ENCODE measurements around the gene EIF5AL1.

EIF5AL1 gene

DNA sequence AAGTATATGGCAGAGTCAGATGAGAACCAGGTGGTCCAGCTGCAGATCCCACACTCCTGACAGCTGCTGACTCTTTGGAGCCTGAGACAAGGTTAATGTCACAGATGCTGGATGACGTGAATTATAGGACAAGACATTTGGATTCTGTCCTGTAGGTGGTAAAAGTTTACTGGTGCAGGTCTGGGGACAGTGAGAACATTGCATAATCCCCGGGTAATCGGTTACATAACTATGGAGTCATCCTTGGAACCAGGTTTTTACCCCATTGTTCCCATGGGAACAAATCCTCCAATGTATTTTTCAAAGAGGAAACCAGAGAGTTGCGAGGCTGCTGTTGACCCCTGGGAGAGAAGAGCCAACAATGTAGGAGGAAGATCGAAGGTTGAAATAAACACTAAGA, 39.4 kb upstream of the EIF5AL1 start:
- POLR2A ChIA-PET, result no interaction called here
- CTCF ChIA-PET, result interaction anchor here (0.5 to 1.5 kb wide), 3 partner anchors 10 to 193 kb away, joined by 3 to 4 read pairs (median 3); no protein-coding TSS in a partner anchor

DNA sequence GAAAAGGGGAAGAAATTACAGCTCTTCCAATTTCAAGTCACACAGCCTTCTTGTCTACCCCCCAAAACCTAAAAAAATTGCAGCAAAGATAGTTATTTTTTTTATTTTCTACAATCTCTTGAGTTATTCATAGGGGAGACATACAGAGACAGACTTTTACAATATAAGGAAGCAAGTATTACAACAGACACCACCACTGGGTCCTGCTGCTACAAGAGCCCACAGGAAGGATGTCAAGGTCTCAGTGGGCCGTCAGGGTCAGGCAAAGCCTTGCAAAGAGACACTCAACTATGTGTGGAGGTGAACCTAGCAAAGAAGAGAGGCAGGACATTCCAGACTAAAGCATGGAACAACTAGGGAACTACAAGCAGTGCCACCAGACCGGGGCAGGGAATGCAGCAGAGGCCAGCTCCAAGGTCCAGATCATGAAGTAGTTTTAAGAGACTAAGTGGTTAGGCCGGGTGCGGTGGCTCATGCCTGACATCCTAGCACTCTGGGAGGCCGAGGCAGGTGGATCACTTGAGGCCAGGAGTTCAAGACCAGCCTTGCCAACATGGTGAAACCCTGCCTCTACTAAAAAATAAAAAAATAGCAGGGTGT, 38.7 kb upstream of the EIF5AL1 start:
- CTCF ChIA-PET, result interaction anchor here (0.7 kb wide), 1 partner anchor 38 kb away, joined by 4 read pairs; no protein-coding TSS in a partner anchor
- POLR2A ChIA-PET, result no interaction called here
- no peak overlapping the region for H3K4me3 ChIP-seq (ENCODE audit: low read depth, low read length)
- no peaks in the 10 kb centered on the region for H3K36me3 ChIP-seq (ENCODE audit: control insufficient read depth in 2 of 2, insufficient read depth in 1 of 2, low read length in 2 of 2)
- H3K27ac ChIP-seq (ENCODE audit: extremely low read depth, low read depth, low read length), result no peak overlapping the region
- no peaks in the 10 kb centered on the region for H3K4me1 ChIP-seq (ENCODE audit: control insufficient read depth, insufficient read depth, low read length)
- H3K9me3 ChIP-seq (ENCODE audit: control insufficient read depth, insufficient read depth, low read depth, low read length), result no peaks in the 10 kb centered on the region
- TF ChIP-seq ZNF658 (tag by site-specific recombination; IDR thresholded peaks at IDR 0.05), result no peak
- TF ChIP-seq ZNF521 (tag by site-specific recombination; IDR thresholded peaks at IDR 0.05), result no peak
- TF ChIP-seq ZNF366 (tag by site-specific recombination; conservative IDR thresholded peaks at IDR 0.05), result no peak
- TF ChIP-seq ZNF830 (tag by site-specific recombination; IDR thresholded peaks at IDR 0.05; ENCODE audit: low read depth), result no peak
- TF ChIP-seq YY2 (tag by site-specific recombination; IDR thresholded peaks at IDR 0.05), result no peak
- TF ChIP-seq FEZF1 (tag by site-specific recombination; IDR thresholded peaks at IDR 0.05), result no peak
- TF ChIP-seq ZEB2 (tag by site-specific recombination; IDR thresholded peaks at IDR 0.05), result no peak
- TF ChIP-seq, protein P1, sequence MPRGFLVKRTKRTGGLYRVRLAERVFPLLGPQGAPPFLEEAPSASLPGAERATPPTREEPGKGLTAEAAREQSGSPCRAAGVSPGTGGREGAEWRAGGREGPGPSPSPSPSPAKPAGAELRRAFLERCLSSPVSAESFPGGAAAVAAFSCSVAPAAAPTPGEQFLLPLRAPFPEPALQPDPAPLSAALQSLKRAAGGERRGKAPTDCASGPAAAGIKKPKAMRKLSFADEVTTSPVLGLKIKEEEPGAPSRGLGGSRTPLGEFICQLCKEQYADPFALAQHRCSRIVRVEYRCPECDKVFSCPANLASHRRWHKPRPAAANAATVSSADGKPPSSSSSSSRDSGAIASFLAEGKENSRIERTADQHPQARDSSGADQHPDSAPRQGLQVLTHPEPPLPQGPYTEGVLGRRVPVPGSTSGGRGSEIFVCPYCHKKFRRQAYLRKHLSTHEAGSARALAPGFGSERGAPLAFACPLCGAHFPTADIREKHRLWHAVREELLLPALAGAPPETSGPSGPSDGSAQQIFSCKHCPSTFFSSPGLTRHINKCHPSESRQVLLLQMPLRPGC (tag by site-specific recombination; IDR thresholded peaks at IDR 0.05), result no peak
- TF ChIP-seq, protein P2, sequence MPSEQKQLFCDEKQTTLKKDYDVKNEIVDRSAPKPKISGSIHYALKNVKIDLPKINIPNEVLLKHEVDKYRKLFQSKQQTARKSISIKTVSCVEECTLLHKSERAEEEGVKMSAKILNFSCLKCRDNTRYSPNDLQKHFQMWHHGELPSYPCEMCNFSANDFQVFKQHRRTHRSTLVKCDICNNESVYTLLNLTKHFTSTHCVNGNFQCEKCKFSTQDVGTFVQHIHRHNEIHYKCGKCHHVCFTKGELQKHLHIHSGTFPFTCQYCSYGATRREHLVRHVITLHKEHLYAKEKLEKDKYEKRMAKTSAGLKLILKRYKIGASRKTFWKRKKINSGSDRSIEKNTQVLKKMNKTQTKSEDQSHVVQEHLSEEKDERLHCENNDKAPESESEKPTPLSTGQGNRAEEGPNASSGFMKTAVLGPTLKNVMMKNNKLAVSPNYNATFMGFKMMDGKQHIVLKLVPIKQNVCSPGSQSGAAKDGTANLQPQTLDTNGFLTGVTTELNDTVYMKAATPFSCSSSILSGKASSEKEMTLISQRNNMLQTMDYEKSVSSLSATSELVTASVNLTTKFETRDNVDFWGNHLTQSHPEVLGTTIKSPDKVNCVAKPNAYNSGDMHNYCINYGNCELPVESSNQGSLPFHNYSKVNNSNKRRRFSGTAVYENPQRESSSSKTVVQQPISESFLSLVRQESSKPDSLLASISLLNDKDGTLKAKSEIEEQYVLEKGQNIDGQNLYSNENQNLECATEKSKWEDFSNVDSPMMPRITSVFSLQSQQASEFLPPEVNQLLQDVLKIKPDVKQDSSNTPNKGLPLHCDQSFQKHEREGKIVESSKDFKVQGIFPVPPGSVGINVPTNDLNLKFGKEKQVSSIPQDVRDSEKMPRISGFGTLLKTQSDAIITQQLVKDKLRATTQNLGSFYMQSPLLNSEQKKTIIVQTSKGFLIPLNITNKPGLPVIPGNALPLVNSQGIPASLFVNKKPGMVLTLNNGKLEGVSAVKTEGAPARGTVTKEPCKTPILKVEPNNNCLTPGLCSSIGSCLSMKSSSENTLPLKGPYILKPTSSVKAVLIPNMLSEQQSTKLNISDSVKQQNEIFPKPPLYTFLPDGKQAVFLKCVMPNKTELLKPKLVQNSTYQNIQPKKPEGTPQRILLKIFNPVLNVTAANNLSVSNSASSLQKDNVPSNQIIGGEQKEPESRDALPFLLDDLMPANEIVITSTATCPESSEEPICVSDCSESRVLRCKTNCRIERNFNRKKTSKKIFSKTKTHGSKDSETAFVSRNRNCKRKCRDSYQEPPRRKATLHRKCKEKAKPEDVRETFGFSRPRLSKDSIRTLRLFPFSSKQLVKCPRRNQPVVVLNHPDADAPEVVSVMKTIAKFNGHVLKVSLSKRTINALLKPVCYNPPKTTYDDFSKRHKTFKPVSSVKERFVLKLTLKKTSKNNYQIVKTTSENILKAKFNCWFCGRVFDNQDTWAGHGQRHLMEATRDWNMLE (tag by site-specific recombination; conservative IDR thresholded peaks at IDR 0.05; ENCODE audit: low read depth), result no peak
- TF ChIP-seq ZNF549 (tag by site-specific recombination; IDR thresholded peaks at IDR 0.05), result no peak
- TF ChIP-seq, protein P3, sequence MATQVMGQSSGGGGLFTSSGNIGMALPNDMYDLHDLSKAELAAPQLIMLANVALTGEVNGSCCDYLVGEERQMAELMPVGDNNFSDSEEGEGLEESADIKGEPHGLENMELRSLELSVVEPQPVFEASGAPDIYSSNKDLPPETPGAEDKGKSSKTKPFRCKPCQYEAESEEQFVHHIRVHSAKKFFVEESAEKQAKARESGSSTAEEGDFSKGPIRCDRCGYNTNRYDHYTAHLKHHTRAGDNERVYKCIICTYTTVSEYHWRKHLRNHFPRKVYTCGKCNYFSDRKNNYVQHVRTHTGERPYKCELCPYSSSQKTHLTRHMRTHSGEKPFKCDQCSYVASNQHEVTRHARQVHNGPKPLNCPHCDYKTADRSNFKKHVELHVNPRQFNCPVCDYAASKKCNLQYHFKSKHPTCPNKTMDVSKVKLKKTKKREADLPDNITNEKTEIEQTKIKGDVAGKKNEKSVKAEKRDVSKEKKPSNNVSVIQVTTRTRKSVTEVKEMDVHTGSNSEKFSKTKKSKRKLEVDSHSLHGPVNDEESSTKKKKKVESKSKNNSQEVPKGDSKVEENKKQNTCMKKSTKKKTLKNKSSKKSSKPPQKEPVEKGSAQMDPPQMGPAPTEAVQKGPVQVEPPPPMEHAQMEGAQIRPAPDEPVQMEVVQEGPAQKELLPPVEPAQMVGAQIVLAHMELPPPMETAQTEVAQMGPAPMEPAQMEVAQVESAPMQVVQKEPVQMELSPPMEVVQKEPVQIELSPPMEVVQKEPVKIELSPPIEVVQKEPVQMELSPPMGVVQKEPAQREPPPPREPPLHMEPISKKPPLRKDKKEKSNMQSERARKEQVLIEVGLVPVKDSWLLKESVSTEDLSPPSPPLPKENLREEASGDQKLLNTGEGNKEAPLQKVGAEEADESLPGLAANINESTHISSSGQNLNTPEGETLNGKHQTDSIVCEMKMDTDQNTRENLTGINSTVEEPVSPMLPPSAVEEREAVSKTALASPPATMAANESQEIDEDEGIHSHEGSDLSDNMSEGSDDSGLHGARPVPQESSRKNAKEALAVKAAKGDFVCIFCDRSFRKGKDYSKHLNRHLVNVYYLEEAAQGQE (tag by site-specific recombination; IDR thresholded peaks at IDR 0.05), result no peak
- TF ChIP-seq, protein P4, sequence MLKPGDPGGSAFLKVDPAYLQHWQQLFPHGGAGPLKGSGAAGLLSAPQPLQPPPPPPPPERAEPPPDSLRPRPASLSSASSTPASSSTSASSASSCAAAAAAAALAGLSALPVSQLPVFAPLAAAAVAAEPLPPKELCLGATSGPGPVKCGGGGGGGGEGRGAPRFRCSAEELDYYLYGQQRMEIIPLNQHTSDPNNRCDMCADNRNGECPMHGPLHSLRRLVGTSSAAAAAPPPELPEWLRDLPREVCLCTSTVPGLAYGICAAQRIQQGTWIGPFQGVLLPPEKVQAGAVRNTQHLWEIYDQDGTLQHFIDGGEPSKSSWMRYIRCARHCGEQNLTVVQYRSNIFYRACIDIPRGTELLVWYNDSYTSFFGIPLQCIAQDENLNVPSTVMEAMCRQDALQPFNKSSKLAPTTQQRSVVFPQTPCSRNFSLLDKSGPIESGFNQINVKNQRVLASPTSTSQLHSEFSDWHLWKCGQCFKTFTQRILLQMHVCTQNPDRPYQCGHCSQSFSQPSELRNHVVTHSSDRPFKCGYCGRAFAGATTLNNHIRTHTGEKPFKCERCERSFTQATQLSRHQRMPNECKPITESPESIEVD (tag by site-specific recombination; IDR thresholded peaks at IDR 0.05), result no peak
- no peak for TF ChIP-seq TRIM28 (IDR thresholded peaks at IDR 0.05; ENCODE audit: borderline replicate concordance, low read length)
- TF ChIP-seq, protein P5, sequence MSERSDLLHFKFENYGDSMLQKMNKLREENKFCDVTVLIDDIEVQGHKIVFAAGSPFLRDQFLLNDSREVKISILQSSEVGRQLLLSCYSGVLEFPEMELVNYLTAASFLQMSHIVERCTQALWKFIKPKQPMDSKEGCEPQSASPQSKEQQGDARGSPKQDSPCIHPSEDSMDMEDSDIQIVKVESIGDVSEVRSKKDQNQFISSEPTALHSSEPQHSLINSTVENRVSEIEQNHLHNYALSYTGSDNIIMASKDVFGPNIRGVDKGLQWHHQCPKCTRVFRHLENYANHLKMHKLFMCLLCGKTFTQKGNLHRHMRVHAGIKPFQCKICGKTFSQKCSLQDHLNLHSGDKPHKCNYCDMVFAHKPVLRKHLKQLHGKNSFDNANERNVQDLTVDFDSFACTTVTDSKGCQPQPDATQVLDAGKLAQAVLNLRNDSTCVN (tag by site-specific recombination; optimal IDR thresholded peaks at IDR 0.05), result no peak
- TF ChIP-seq KLF1 (tag by site-specific recombination; IDR thresholded peaks at IDR 0.05), result no peak
- no peak for TF ChIP-seq ZNF114 (tag by site-specific recombination; IDR thresholded peaks at IDR 0.05)
- no peak for TF ChIP-seq TCF7L2 (IDR thresholded peaks at IDR 0.05; ENCODE audit: borderline replicate concordance, low read depth, low read length)
- TF ChIP-seq GLIS2 (tag by site-specific recombination; IDR thresholded peaks at IDR 0.05), result no peak

More for the DNA sequence above, 39.4 kb upstream of the EIF5AL1 start:
- TF ChIP-seq ZNF548 (tag by site-specific recombination; IDR thresholded peaks at IDR 0.05) (no peak), ZNF184 (tag by site-specific recombination; IDR thresholded peaks at IDR 0.05) (no peak), ZBTB1 (tag by site-specific recombination; IDR thresholded peaks at IDR 0.05) (no peak), ZEB2 (tag by site-specific recombination; IDR thresholded peaks at IDR 0.05) (no peak), GLIS1 (tag by site-specific recombination; IDR thresholded peaks at IDR 0.05) (no peak), RBAK (tag by site-specific recombination; IDR thresholded peaks at IDR 0.05) (no peak), ZNF302 (tag by site-specific recombination; IDR thresholded peaks at IDR 0.05; ENCODE audit: low read depth) (no peak)
- H3K9me3 ChIP-seq (ENCODE audit: control insufficient read depth, insufficient read depth, low read depth, low read length), result no peaks in the 10 kb centered on the region
- no peak overlapping the region for H3K4me3 ChIP-seq (ENCODE audit: low read depth, low read length)
- H3K4me1 ChIP-seq (ENCODE audit: control insufficient read depth, insufficient read depth, low read length), result no peaks in the 10 kb centered on the region
- no peaks in the 10 kb centered on the region for H3K36me3 ChIP-seq (ENCODE audit: control insufficient read depth in 2 of 2, insufficient read depth in 1 of 2, low read length in 2 of 2)
- no peak overlapping the region for H3K27ac ChIP-seq (ENCODE audit: extremely low read depth, low read depth, low read length)

Data from HEK293 (cell line).